AG09319 (cell line): ENCODE data around the gene CDK19.

Source experiments
- DNase-seq: peaks from one replicate; pipeline ENCODE4 v3.0.0-alpha.2; 2010; ENCODE audit warnings: low read depth; ENCODE audit errors: extremely low read depth
- TF ChIP-seq, protein P1 (sequence below): IDR thresholded peaks from 2 replicates; pipeline ENCODE4 v1.5.1; 2011; ENCODE audit warnings: low read depth, mild to moderate bottlenecking, inconsistent platforms, low read length, moderate library complexity

CDK19 gene

DNA sequence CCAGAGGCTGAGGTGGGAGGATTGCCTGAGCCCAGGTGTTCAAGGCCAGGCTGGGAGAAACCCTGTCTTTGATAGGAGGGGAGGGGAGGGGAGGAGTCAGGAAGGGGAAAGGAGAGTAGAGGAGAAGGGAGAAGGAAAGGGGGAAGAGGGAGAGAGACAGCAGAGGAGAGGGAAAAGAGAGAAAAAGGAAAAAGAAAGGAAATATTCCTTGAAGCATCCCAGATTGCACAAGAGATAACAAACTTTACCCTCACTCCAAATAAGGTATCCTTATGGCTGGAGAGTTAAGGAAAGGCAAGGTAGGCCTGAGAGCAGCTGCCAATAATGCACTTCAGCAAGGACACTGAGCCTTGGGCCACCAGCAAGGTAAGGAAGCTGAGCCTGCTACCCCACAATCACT lies 172.6 kb downstream of the CDK19 start:
- DNase-seq, result no peak
- TF ChIP-seq, protein P1, sequence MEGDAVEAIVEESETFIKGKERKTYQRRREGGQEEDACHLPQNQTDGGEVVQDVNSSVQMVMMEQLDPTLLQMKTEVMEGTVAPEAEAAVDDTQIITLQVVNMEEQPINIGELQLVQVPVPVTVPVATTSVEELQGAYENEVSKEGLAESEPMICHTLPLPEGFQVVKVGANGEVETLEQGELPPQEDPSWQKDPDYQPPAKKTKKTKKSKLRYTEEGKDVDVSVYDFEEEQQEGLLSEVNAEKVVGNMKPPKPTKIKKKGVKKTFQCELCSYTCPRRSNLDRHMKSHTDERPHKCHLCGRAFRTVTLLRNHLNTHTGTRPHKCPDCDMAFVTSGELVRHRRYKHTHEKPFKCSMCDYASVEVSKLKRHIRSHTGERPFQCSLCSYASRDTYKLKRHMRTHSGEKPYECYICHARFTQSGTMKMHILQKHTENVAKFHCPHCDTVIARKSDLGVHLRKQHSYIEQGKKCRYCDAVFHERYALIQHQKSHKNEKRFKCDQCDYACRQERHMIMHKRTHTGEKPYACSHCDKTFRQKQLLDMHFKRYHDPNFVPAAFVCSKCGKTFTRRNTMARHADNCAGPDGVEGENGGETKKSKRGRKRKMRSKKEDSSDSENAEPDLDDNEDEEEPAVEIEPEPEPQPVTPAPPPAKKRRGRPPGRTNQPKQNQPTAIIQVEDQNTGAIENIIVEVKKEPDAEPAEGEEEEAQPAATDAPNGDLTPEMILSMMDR, result no peak

DNA sequence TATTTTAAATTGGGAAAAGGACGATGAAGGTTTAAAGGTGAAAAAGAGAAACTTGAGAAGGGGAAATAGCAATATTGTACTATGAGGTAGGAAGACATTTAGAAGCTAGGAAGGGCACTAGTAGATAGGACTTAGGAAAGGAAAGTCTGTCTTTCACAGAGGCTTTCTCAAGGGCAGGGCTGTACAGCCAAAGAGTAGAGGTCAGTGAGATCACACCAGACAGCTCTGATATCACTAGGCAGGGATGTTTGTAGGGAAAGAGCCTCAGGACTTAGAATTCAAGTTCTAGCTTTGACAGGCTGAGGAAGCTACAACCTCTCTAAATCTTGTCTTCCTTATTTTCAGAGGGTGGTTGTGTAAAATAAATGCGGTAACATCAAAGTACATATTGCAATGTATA lies 178.5 kb downstream of the CDK19 start:
- TF ChIP-seq, protein P1, result no peak
- DNase-seq, result no peak

DNA sequence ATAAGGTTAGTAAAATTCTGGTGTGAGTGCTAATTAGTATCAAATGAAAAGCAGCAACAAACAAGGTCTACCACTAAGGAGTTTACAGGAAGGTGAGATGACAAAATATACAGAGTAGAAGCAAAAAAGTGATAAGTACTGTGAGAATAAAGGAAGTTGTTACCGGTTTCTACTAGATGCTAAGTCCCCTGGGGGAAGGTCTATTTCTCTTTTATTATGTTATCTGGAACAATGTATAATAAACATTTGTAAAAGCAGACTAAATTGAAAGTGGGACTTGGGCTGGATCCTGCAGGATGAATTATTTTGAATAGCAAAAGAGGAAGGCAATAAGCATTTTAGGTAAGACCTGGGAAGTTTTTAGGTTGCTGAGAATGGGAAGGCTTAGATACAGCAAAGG lies 180.2 kb downstream of the CDK19 start:
- TF ChIP-seq, protein P1, result no peak
- no peak for DNase-seq

DNA sequence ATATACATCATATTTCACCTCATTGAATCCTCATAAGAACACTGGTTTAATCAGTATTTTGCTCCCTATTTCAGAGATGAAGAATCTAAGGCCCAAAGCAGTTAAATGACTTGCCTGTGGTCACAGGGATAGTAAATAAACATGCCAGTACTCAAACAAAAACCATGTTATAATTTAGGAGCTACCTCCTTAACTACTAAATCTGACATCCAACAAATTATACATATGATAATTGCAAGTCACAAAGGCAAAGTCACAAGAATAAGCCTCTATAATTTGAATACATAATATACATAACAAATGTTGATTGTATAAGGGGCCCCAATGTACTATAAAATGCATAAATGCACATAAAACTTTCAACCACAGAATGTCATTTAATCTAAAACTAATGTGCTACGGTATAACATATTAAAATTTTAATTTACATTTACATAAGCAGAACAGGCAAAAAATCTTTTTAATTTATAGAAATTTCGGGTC lies 181.5 kb downstream of the CDK19 start:
- no peak for DNase-seq
- TF ChIP-seq, protein P1, result no peak

DNA sequence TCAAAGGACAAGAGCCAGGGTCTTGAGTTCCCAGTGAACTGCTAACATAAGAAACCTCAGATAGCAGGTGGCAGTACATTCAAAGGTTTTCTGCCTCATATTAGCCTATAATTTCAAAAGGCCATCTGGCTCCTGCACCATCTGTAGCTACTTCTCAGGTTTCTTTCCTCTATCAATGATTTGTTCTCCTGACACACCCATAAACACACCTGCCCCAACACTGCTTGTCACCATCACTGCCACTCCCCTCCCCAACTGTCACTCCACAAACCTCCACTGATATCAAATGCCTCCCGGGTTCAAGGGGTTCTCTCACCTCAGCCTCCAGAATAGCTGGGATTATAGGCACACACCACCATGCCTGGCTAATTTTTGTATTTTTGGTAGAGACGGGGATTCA lies 186.1 kb downstream of the CDK19 start:
- TF ChIP-seq, protein P1, result no peak
- no peak for DNase-seq

DNA sequence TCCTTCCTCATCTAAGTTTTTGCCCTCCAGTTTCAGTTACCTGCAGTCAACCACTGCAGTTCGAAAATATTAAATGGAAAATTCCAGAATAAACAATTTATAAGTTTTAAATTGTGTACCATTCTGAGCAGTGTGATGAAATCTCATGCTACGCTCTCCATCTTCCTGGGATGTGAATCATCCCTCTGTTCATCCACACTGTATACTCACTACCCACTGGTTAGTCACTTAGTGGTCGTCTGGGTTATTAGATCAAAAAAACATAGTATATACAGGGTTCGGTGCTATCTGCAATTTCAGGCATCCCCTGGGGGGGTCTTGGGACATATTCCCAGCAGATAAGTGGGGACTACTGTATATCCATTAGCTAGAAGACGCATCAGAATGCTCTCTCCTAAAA lies 186.9 kb downstream of the CDK19 start:
- TF ChIP-seq, protein P1, result no peak
- no peak for DNase-seq

DNA sequence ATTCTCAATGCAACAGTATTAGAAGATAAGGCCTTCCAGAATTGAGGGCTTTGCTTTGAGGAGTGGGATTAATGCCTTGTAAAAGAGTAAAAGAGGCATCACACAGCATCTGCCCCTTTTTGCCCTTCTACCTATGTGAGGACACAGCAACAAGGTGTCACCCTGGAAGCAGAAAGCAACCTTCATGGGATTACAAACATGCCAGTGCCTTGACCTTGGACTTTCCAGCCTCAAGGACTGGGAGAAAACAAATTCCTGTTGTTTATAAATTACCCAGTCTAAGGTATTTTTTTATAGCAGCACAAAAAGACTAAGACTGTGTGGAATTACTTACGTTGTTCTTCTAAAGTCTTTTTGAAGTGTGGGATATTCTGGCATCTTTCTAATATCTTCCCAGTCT lies 188.8 kb downstream of the CDK19 start:
- TF ChIP-seq, protein P1, result no peak
- DNase-seq, result no peak
